HG02642 (cell line): ENCODE results near the gene HOXD4.

Source experiments
- ATAC-seq: cut with Tn5 transposase; IDR thresholded peaks from one replicate; pipeline ENCODE4 v1.9.1; 2021; ENCODE audit warnings: mild to moderate bottlenecking; ENCODE audit not compliant: unreplicated experiment, poor library complexity

The HOXD4 gene

DNA sequence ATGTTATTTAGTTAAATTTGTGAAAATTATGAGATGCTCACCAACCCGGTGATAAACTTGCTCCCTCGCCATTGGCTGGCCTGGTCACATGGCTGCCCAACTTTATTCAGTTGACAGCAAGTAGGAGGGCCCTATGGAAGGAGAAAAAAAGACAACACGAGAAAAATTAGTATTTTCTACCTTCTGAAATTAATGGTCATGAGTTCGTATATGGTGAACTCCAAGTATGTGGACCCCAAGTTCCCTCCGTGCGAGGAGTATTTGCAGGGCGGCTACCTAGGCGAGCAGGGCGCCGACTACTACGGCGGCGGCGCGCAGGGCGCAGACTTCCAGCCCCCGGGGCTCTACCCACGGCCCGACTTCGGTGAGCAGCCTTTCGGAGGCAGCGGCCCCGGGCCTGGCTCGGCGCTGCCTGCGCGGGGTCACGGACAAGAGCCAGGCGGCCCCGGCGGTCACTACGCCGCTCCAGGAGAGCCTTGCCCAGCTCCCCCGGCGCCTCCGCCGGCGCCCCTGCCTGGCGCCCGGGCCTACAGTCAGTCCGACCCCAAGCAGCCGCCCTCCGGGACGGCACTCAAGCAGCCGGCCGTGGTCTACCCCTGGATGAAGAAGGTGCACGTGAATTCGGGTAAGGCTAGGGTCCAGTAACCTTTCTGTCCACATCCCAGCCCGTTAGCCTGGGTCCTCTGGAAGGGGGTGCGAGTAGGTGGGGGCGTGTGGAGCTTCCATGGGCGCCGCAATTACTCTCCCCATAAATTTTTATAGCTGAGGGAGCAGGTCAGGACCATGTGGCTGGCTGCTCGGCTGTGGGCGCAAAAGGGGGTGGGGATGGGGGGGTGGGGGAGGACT is at the start of gene HOXD4:
Gene HOXD4 (plus strand): TSS at position 109 of the 846 bp plus-strand sequence. CDS start 84 bp downstream, at position 193.
- ATAC-seq, result no peak

DNA sequence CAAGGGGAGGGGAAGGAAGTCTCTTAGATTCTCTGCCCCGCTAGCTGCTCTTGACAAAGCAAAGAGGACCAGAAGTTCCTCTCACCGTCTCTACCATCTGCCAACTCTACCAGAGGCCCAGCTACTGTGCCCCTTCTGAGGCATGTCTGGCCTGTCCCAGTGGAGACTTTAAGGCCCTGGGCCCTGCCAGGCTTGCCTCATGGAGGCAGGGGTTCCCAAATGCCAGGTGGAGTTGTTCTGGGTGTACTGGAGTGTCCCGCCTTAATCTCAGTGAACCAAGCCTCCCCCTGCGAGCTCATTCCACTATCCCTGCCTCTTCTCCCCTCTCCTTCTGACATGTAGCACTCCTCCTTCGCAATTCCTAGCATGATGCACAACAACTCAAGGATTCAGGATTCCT is 49.5 kb upstream of the HOXD4 start:
- ATAC-seq, result no peak

DNA sequence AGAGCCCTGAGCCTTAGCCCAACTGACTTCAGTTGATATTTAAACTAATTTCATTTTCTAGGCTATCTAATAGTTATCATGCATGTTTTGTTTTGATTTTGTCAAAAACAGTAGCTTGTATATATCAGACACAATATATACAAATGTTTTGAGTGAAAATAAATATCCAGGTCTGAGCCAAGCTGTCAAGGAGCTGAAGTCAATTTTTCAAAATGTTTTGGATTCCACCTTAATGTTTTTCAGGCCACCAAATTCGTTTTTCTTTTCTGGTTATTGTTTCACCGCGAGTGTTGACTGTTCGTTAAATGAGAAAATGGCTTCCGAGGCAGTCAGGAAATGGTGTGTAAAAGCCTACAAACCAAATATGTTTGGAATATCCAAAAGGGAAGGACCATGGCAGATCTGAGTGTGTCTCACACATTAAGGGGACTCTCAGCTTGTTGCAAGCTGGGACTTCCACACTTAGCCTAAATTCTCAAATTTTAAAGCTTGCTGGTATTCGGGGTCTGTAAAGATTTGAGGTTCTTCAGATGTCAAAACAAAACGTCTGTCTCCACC is 49.0 kb upstream of the HOXD4 start:
- ATAC-seq, result no peak

DNA sequence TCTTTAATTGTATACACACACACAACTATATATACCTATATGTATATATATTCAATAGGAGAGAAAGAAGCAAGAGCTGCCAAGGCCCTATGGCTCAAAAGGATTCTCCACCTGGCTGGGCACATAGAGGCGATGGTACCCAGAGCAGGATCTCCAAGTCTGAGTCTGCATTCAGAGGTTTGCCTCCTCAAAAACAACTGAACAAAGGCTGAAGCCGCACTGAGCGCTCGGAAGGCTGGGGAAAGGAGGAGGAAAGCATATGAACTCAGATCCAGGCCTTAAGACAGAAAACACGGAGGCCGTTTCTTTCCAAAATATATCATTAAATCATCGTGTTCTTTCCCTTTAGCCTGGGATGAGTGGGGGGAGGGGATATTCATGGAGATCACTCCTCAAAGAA is 48.2 kb upstream of the HOXD4 start:
- ATAC-seq, result no peak

DNA sequence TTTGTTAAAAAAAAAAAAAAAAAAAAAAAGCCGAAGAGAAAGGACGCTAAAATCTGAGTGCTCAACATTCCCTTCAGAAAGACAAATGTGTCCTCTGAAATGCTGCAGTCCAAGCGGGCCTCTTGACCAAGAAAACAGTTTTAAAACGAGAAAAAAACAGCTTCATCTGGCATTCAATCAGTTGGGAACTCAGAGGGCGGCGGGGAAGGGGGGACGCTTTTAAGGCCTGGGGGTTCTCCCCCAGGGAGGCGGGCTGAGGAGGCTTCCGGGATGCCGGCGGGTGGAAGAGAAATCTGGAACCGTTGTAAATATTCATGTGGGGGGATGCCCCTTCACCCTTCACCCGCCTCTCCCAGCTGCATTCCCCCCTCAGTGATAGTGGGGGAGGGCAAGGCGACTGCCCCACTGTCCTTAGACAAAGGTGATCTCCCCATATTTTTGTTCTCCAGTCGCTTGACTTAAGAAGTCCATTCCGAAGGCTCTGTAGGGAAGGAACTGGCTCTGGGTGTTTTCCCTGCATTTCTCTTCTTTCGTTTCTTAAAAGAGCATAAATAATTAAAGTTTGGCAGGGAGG is 47.5 kb upstream of the HOXD4 start:
- no peak for ATAC-seq

DNA sequence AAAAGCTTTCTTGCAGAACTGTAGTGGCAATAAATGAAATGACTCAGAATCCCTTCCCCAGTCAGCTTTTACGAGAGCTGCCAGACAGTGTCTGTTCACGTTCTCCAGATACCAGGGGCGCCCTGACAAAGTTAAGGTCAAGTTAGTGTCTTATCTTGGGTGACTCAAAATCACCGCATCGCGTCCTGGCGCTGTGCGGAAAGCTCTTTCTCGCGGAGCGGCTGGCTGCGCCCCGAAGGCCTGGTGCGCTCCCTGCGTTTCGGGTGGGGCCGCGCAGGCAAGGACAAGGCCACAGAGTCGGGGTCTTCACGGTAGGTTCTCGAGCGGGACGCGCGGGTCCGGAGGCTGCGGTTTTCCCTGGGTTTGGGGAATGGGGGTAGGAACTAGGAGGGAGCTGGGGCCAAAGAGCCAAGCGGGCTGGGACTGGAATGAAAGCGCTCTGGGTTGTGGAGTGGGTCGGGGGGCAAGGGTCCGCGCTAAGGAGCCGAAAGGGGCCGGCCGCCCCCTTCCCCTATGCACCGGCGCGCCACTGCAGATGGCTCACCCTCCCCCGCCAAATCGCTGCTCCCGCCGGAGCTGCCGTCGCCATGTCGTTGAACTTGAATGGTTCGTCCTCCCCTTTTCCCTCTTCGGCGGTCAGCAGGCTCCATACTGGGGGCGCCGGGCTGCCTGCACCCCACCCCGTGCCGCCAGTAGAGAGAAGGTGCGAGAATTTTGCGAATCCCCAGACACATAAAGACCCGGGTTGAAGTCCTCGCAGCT is 46.9 kb upstream of the HOXD4 start:
- no peak for ATAC-seq

DNA sequence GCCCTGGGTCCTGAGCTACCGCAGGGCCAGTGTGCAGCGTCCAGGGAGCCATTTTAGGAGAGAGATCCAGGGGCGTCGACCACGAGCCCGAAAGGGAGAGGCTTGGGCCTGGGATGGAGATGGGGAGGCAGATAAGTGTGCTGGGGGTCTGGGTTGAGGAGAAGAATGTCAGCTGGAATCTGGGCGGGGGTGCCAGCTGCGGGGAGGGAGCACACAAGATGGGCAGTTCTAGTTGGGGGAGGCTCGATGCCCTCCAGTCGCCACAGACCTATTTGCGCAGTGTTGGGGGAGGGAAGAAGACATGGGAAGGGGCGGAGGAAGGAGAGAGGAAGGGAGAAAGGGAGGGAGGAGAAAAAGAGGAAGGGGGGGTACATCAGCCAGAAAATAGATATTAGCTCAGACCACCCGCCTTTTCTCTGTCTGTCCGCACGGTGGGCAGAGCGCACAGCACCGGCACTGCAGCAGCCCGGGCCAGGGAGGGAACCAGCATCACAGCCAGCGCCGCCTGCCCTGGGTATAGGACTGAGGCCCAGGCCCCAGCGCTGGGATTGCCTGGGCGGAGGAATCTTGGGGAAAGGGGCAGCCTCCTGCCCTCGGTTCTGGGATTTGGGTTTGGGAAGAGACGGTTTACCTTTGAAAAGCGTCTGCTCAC is 46.1 kb upstream of the HOXD4 start:
- ATAC-seq, result no peak

DNA sequence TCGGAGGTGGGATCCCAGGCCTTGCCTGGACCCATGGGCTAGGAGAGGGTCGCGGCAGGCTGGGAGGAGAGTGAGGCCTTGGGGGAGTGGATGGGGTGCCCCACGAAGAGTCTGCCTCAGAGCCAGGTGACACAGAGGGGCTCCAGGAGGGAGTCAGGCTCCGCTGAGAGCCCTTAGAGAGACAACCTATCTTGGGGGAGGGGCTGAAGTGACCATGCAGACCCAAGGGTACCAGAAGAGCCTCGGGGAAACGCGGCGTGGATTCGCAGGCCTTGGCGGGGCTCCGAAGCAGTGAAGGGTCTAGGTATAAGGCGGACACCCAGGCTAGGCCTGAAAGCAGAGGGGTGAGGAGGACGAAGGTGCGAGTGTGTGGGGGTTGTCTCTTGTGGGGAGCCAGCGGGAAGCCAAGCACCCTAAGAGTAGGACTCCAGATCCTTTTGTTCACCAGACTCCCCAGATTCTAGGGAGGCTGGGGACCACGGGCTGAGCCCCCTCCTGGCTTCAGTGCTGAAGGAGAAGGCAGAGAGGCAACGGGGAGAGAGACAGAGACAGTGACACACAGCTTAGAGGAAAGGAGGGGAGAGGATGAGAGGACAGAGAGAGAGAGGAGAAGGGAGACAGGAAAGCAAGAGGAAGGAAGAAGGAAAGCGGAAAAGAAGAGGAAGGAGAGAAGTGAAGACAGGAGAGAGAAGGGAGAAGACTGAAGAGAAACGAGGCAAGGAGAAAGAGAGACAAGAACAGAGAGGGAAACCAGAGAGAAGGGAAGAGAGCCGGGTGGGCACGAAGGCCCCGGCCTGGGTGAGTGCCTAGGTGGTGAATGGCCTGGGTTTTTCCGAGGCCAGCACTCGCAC is 45.4 kb upstream of the HOXD4 start:
- no peak for ATAC-seq

DNA sequence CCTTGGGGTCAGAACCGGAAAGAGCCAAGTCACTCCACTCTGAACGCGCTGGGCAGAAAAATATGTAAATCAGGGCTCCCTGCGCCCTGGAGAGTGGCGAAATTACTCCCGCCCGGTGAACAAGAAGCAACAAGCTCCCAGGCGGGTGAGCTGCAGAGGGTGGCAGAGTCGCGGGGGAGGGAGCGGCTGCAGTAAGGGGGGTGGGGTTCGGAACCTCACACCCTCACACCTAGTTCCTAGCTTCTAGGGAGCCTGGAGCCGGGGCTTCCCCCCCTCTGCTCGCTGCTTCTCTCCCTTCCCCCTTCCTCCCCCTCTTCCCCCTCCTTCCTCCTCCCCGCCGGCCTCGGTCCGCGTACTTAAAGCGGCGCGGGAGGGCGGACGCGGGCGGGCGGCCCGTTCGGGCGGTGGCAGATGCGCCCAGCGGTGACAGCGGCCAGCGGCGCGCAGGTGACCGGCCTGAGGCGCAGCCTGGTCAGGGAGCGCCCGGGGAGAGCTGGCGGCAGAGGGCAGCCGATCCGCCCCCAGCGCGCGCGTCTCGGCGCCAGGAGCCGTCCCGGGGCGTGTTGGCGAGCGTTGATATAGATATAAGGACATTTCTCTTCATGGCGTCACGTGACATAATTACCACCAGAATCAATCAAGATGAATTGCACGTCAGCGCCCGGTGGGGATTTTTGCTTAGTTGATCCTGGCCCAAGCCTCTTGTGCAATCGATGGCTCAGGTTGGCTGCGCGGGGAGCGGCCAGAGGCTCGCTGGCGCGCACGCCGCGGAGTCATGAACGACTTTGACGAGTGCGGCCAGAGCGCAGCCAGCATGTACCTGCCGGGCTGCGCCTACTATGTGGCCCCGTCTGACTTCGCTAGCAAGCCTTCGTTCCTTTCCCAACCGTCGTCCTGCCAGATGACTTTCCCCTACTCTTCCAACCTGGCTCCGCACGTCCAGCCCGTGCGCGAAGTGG is 44.5 kb upstream of the HOXD4 start, which contains the start of gene HOXD11:
Gene HOXD11 (plus strand): TSS at position 700 of the 959 bp plus-strand sequence. CDS start 76 bp downstream, at position 776.
- no peak for ATAC-seq

DNA sequence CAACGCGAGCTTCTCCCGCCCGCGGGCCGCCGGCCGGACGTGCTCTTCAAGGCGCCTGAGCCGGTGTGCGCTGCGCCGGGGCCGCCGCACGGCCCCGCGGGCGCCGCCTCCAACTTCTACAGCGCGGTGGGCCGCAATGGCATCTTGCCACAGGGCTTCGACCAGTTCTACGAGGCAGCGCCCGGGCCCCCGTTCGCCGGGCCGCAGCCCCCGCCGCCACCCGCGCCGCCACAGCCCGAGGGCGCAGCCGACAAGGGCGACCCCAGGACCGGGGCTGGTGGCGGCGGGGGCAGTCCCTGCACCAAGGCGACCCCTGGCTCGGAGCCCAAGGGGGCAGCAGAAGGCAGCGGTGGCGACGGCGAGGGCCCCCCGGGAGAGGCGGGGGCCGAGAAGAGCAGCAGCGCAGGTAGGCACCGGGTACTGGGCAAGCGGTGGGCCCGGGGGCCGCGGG is 43.6 kb upstream of the HOXD4 start:
- no peak for ATAC-seq

DNA sequence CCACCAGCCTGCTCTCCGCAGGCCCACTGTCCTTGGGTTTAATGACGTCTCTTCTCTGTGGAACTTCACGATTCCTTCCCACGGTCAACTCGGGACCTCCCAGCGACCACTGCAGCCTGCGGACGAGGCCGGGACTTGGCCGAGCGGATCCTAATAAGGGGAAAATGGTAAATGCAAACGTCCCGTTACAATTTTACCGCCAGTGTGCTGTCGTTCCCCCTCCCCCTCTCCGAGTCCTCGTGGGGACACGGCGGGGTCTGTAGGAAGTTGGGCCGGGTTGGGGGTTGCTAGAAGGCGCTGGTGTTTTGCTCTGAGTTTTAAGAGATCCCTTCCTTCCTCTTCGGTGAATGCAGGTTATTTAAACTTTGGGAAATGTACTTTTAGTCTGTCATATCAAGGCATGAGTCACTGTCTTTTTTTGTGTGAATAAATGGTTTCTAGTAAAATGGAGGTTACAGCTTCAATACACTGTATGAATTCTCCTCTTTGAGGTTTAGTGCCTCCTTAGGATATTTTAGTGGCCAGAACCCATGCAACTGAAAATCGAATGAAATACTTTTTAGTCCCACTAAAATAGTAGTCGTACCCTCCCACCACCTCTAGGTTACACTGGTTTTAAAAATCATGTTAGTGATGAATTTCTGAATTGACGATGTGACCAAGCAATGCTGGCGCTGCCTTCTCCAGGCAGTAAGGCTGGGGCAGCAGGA is 42.0 kb upstream of the HOXD4 start:
- ATAC-seq, result no peak

DNA sequence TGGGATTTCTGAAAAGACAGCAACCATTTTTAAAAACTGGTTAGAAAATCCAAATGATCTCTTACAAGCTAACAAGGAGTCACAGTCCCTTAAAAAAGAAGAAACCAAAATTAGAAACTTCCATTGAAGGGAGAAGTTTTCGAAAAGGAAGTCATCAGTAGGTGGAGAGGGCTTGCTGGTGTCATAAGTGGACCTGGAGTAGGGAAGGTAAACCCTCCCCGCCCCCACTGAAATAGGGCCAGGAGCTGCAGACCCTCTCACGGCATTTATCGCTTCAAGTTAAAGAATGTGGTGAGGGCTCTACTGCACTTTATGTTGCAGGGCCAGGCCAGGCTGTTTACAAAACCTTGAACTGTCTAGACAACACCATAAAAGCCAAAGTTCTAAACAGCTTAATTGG is 41.4 kb upstream of the HOXD4 start:
- no peak for ATAC-seq

DNA sequence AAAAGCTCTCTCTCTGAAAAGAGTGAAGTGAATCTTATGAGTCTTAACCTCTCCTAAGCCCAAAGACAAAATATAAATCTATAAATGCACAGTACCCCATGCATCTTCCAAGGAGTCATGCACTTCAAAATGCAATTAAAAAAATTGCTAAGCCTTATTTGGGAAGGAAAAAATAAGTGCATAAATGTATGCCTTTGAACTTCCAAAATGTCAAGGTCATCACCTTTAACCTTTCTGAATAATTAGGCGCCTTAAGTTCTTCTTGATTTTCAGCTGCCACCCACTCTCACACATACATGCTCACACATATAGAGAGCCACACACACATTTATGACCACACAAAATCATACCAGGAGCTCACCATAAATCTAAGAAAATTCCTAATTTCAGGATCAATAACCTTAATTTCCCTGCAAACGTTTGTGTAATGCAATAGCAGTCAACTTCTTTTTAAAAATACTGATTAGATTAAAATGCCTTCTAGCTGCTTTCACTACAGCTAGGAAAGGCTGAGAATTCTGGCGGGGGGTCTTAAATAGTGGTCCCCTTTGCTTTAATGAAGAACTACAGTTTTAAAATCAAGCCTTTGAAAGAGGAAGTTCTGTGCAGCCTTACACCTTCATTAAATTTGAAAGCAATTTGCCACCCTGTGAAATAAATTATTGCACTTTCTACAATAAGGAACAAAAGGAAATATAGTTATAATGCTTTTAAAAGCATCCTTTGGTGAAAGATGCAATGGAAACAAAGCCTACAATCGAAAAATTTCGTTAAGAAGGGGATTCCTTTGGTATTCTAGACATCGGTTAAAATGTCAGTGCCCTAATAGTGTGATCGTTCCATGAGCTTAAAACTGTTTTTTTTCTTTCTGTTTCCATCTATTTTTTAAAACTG is 40.7 kb upstream of the HOXD4 start:
- no peak for ATAC-seq

DNA sequence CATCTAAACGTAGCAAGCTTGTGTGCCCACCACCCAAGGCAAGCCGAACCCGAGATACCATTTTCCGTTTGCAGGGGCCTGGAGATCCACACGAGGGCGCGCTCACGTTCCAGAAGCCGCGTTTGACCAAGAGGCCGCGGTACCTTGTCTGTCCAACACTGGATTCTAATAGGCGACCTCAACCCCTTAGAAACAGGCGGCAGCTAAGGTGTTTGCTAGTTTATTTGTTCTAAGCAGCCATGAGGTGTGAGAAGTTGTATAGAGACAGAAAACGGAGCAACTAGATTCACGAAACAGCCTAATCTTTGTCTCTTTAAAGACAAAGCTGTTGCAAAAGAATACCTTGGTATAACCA is 40.1 kb upstream of the HOXD4 start:
- ATAC-seq, result no peak

DNA sequence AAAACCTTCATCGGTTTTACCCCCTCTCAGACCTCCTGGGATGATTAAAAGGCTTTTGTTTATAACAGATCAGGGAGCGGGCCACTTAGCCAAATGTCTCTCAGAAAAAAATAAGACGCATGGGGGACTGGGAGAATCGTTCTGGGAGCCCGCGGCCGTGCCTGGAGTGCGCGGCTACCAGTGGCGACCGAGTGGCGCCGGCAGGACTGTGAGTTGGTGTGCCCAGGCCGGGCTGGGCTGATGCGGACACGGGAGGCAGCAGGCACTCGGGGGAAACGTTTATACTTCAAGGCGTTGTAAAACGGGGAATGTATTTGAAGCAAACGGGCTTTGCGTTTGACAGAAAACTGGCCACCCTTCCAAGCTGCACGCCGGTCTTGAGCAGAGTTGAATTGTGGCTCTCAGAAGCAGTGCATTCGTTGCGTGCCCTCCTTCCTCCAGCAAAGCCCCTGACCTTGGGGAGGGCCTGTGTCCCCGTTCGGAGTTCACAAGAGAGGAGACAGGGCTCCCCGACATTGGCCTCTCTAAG is 39.4 kb upstream of the HOXD4 start:
- ATAC-seq, result no peak
